Gastrocnemius medialis (tissue), 4 donors: ENCODE data around the gene KANSL3. TPM values are rescaled to one million over a fixed set of nuclear protein-coding genes. Genes with fewer than 3 reads are reported as not detected.
A peak's percentile ranks its signal among the peaks of the same experiment; 100 is the strongest.

Source experiments
- ATAC-seq, 2 donors: fragments of 150-250 bp; one replicate each; pipeline ENCODE4 v1.9.1; 2016
- DNase-seq, 2 donors: peaks; one replicate each; pipeline ENCODE4 v3.0.0-alpha.2; 2019
- H3K27ac ChIP-seq, 4 donors: fragments of 200-600 bp; sonication (generic); 1 replicate in 1 of 4; 2 replicates in 3 of 4; pipeline ENCODE4 v1.5.1; 2016 to 2018; ENCODE audit warnings: mild to moderate bottlenecking in 2 of 4, moderate library complexity in 1 of 4
- H3K27me3 ChIP-seq, 3 donors: fragments of 200-600 bp; sonication (generic) in 2 of 3; 1 replicate in 1 of 3; 2 replicates in 2 of 3; pipeline versions ENCODE4 v1.5.1 to v1.6.0; 2016 to 2019; ENCODE audit warnings: mild to moderate bottlenecking in 1 of 3, moderate library complexity in 1 of 3
- H3K36me3 ChIP-seq, 2 donors: fragments of 200-600 bp; sonication (generic) in 1 of 2; one replicate each; pipeline ENCODE4 v1.5.1; 2017 to 2018
- H3K4me1 ChIP-seq, 2 donors: fragments of 200-600 bp; sonication (generic) in 1 of 2; one replicate each; pipeline ENCODE4 v1.5.1; 2016 to 2017; ENCODE audit warnings: mild to moderate bottlenecking in 2 of 2
- H3K4me3 ChIP-seq, 4 donors: fragments of 200-600 bp; sonication (generic) in 3 of 4; 1 replicate in 1 of 4; 2 replicates in 3 of 4; pipeline ENCODE4 v1.5.1; 2016 to 2019; ENCODE audit warnings: mild to moderate bottlenecking in 2 of 4
- H3K9me3 ChIP-seq, 3 donors: fragments of 200-600 bp; sonication (generic) in 2 of 3; 1 replicate in 1 of 3; 2 replicates in 2 of 3; pipeline ENCODE4 v1.5.1; 2016 to 2019
- CTCF ChIP-seq, 5 experiments: fragments of 450-650 bp in 3 of 5; fragments of 200-600 bp in 2 of 5; sonication (generic) in 2 of 5; IDR thresholded peaks in 4 of 5; conservative IDR thresholded peaks in 1 of 5; 1 replicate in 4 of 5; 2 replicates in 1 of 5; pipeline ENCODE4 v1.5.1; 2016 to 2019; ENCODE audit warnings: antibody characterized with exemption in 5 of 5, mild to moderate bottlenecking in 3 of 5, moderate library complexity in 3 of 5
- POLR2A ChIP-seq, 2 donors: fragments of 450-650 bp; IDR thresholded peaks; one replicate each; pipeline ENCODE4 v1.6.1; 2017; ENCODE audit warnings: antibody characterized with exemption in 2 of 2, mild to moderate bottlenecking in 2 of 2, moderate library complexity in 2 of 2
- in situ Hi-C, 4 donors: fragments of 200-750 bp; cut with MboI; loops; one replicate each; pipeline versions ENCODE4 v1.15.0 to v1.8.0; 2017; ENCODE audit warnings: low sequenced_read_pairs in 4 of 4
- intact Hi-C: fragments of 100-400 bp; cut with DNase I; formaldehyde crosslinking; loops from one replicate; pipeline ENCODE4 v1.15.1; 2023; ENCODE audit warnings: low total_unique reads
- total RNA-seq, 4 donors: library from RNA; depleted of rRNA; stranded (reverse); fragments of >200 nt; gene quantifications; one replicate each; pipeline versions ENCODE4 v1.1.0 to v1.2.3, GENCODE V29; 2016

Gene KANSL3
- total RNA-seq, 4 donors from 2014 or later = 49.4 to 76.9 (median 60.4) TPM

- intact Hi-C loops = loop anchor here (2.0 to 5.0 kb wide), 3 partner anchors 65 to 217 kb away; partner anchors contain the start of gene CNNM3
Observed at GRCh38 chr2:96599941-96600340, 38.2 kb downstream of the KANSL3 start.

GRCh38 chr2:96596596-96596995 lies 41.5 kb downstream of the KANSL3 start:
- DNase-seq (peak; percentile 21 to 58), ATAC-seq (peak; percentile 16 to 35)
- Histone ChIP-seq H3K36me3 (peaks cover 0 to 68% of the 10 kb centered on the region in 2 donors), H3K4me3 (no peak overlapping the region), H3K9me3 (no peaks in the 10 kb centered on the region), H3K27ac (peak overlapping the region; percentile 80 to 93 (median 90)), H3K4me1 (peaks cover 42 to 56% of the 10 kb centered on the region in 2 donors), H3K27me3 (no peaks in the 10 kb centered on the region)
- in situ Hi-C loops = no loop called here
- TF ChIP-seq POLR2A (IDR thresholded peaks at IDR 0.05) = no peak
- no peak for TF ChIP-seq CTCF (IDR thresholded peaks at IDR 0.05 in 4 of 5, conservative IDR thresholded peaks at IDR 0.05 in 1 of 5)
- intact Hi-C loops = loop anchor here (5.0 kb wide), 2 partner anchors 64 to 221 kb away; partner anchors contain the start of gene CNNM3

More at GRCh38 chr2:96599941-96600340, 38.2 kb downstream of the KANSL3 start:
- H3K27ac ChIP-seq = peak overlapping the region; percentile 80 to 93 (median 90)
- ATAC-seq (no peak), DNase-seq (no peak)
- TF ChIP-seq POLR2A (IDR thresholded peaks at IDR 0.05) = no peak
- TF ChIP-seq CTCF (IDR thresholded peaks at IDR 0.05 in 4 of 5, conservative IDR thresholded peaks at IDR 0.05 in 1 of 5) = no peak
- H3K27me3 ChIP-seq = no peaks in the 10 kb centered on the region
- H3K9me3 ChIP-seq = no peaks in the 10 kb centered on the region
- H3K36me3 ChIP-seq = peaks cover 2 to 71% of the 10 kb centered on the region in 2 donors
- H3K4me1 ChIP-seq = peaks cover 47 to 64% of the 10 kb centered on the region in 2 donors
- in situ Hi-C loops = no loop called here
- no peak overlapping the region for H3K4me3 ChIP-seq

- H3K4me1 ChIP-seq = peaks cover 41 to 55% of the 10 kb centered on the region in 2 donors
- intact Hi-C loops = loop anchor here (5.0 kb wide), 2 partner anchors 62 to 223 kb away; partner anchors contain the start of gene CNNM3
- in situ Hi-C loops = no loop called here
- no peaks in the 10 kb centered on the region for H3K27me3 ChIP-seq
- TF ChIP-seq POLR2A (IDR thresholded peaks at IDR 0.05) (no peak), CTCF (IDR thresholded peaks at IDR 0.05 in 4 of 5, conservative IDR thresholded peaks at IDR 0.05 in 1 of 5) (no peak)
- H3K4me3 ChIP-seq = no peak overlapping the region
- ATAC-seq (no peak), DNase-seq (no peak)
- no peaks in the 10 kb centered on the region for H3K9me3 ChIP-seq
- peak overlapping the region in 1 of 4 donors; percentile 91 for H3K27ac ChIP-seq
- peaks cover 0 to 55% of the 10 kb centered on the region in 2 donors for H3K36me3 ChIP-seq
Observed at GRCh38 chr2:96594691-96595152, 43.4 kb downstream of the KANSL3 start.

GRCh38 chr2:96594282-96594681 lies 43.8 kb downstream of the KANSL3 start:
- H3K27me3 ChIP-seq = no peaks in the 10 kb centered on the region
- H3K4me3 ChIP-seq = no peak overlapping the region
- H3K36me3 ChIP-seq = peaks cover 0 to 53% of the 10 kb centered on the region in 2 donors
- no peaks in the 10 kb centered on the region for H3K9me3 ChIP-seq
- in situ Hi-C loops = no loop called here
- TF ChIP-seq CTCF (IDR thresholded peaks at IDR 0.05 in 4 of 5, conservative IDR thresholded peaks at IDR 0.05 in 1 of 5) (no peak), POLR2A (IDR thresholded peaks at IDR 0.05) (no peak)
- peak overlapping the region in 1 of 4 donors; percentile 91 for H3K27ac ChIP-seq
- intact Hi-C loops = no loop called here
- H3K4me1 ChIP-seq = peaks cover 37 to 50% of the 10 kb centered on the region in 2 donors
- no peak for DNase-seq
- no peak for ATAC-seq
